Subcutaneous adipose tissue (tissue), 4 donors: ENCODE data around the gene MME. TPM values are rescaled to one million over a fixed set of nuclear protein-coding genes. Genes with fewer than 3 reads are reported as not detected.

Source experiments
- CTCF ChIP-seq: fragments of 450-650 bp; IDR thresholded peaks from one replicate; pipeline ENCODE4 v1.5.1; 2016; ENCODE audit warnings: low read depth, mild to moderate bottlenecking, control low read depth, antibody characterized with exemption, moderate library complexity
- total RNA-seq, 4 donors: library from RNA; depleted of rRNA; stranded (reverse); fragments of >200 nt; gene quantifications; one replicate each; pipeline ENCODE4 v1.1.0, GENCODE V29; 2016

The MME gene
- total RNA-seq, 4 donors from 2014 or later, result 116 to 408 (median 226) TPM

GRCh38 chr3:155161640-155162292 lies 81.6 kb downstream of the MME start:
- TF ChIP-seq CTCF, result no peak

GRCh38 chr3:155164306-155164705 lies 84.2 kb downstream of the MME start:
- TF ChIP-seq CTCF, result no peak

DNA sequence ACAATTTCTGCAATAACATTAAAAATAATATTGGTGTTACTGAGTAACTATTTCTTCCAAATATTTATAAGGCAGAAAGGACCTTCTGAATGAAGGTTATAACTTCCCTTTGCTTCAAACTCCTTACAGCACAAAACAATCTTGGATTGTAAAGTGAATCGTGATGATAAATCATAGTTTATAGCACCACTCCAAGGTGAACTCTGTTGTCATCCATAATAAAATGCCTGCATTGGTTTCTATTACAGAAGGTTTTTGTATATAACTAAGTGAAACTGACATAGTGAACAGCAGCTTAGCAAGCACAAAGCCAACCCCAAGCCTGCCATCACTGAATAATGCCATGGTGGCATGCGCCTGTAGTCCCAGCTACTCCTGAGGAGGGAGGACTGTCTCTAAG lies 86.3 kb downstream of the MME start:
- TF ChIP-seq CTCF, result no peak

- TF ChIP-seq CTCF, result no peak
These were observed 89.1 kb downstream of the MME start for GRCh38 chr3:155169197-155169596.

- no peak for TF ChIP-seq CTCF
These were observed 93.7 kb downstream of the MME start for GRCh38 chr3:155173771-155174170.

DNA sequence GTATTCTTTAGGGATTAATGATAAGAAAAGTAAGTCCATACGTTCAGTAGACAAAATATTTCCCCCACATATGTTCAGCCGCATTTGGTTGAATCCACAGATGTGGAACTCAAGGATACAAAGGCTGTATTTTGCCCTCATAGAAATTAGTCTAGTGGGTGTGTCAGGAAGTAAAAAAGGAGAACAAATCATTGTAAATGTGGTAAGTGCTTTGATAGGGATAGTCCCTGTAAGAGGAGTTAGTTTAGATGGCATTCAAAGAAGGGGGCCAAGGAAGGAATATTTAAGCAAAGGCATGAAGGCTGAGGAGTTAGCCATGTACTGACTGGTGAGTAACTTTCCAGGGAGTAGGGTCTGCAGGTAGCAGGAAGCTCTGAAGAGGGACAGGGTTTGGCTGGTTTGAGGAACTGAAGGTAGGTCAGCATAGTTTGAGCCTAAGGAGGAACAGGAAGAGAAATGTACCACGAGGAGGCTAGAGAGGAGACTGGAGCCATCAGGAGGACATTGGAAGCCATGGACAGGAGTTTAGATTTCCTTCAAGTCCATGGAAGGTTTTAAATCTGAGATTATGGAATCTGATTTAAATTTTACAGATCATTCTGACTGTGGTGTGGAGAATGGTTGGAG lies 98.8 kb downstream of the MME start:
- TF ChIP-seq CTCF, result no peak

DNA sequence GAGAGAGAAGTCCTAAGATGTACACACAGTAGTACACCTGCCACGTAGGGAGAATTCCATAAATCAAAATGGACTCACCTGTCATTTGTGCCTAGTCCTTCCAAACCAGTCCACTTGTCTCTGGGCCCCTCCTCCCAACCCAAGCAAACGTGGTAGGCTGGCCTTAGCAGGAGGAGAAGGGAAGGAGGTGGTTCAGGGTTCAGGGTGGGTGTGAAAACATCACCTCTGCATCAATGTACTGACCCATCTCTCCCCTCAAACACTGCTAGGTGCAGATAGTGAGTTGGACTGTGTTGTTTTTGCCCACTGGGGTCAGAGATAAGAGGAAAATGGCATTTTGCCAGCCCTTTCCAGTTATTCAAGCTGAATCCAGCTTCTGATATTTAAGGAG lies 99.3 kb downstream of the MME start:
- TF ChIP-seq CTCF, result no peak
